GM21723 (cell line): ENCODE measurements around the gene CACNG1.
"Not testable (repeated sequence)": the region's sequence is repeated elsewhere in the genome, so short reads cannot be mapped to it uniquely, and the experiment has no call there.

Experiments
- ATAC-seq: cut with Tn5 transposase; IDR thresholded peaks from one replicate; pipeline ENCODE4 v1.9.1; 2021; ENCODE audit warnings: mild to moderate bottlenecking, moderate library complexity; ENCODE audit not compliant: unreplicated experiment

Gene CACNG1

GRCh38 chr17:67074781-67075180 lies 30.4 kb downstream of the CACNG1 start:
- ATAC-seq = no peak

GRCh38 chr17:67076290-67076689 lies 31.9 kb downstream of the CACNG1 start:
- ATAC-seq = no peak

- ATAC-seq = no peak
Measured at GRCh38 chr17:67078292-67078691, 33.9 kb downstream of the CACNG1 start.

GRCh38 chr17:67079491-67079890 lies 35.1 kb downstream of the CACNG1 start:
- ATAC-seq = no peak

GRCh38 chr17:67080804-67081203 lies 36.5 kb downstream of the CACNG1 start:
- no peak for ATAC-seq

- ATAC-seq = peak; percentile 84
Measured at GRCh38 chr17:67082107-67082506, 37.8 kb downstream of the CACNG1 start.

GRCh38 chr17:67085406-67085805 lies 41.1 kb downstream of the CACNG1 start:
- ATAC-seq = no peak

GRCh38 chr17:67088639-67089038 lies 44.3 kb downstream of the CACNG1 start:
- no peak for ATAC-seq

- ATAC-seq = no peak
Measured at GRCh38 chr17:67090341-67090740, 46.0 kb downstream of the CACNG1 start.

GRCh38 chr17:67092291-67092690 lies 47.9 kb downstream of the CACNG1 start:
- no peak for ATAC-seq

- ATAC-seq = not testable (repeated sequence)
Measured at GRCh38 chr17:67092710-67093109, 48.4 kb downstream of the CACNG1 start.

- no peak for ATAC-seq
Measured at GRCh38 chr17:67093348-67093747, 49.0 kb downstream of the CACNG1 start.

- not testable (repeated sequence) for ATAC-seq
Measured at GRCh38 chr17:67095291-67095690, 50.9 kb downstream of the CACNG1 start.

- no peak for ATAC-seq
Measured at GRCh38 chr17:67095803-67096202, 51.4 kb downstream of the CACNG1 start.

GRCh38 chr17:67096609-67097008 lies 52.3 kb downstream of the CACNG1 start:
- no peak for ATAC-seq

GRCh38 chr17:67098006-67098405 lies 53.7 kb downstream of the CACNG1 start:
- ATAC-seq = no peak

- not testable (repeated sequence) for ATAC-seq
Measured at GRCh38 chr17:67104641-67105040, 60.3 kb downstream of the CACNG1 start.

GRCh38 chr17:67105213-67105612 lies 60.9 kb downstream of the CACNG1 start:
- no peak for ATAC-seq
